Left ventricle myocardium superior (tissue), 1 donor: ENCODE data around the gene C1orf35. TPM values are rescaled to one million over a fixed set of nuclear protein-coding genes. Genes with fewer than 3 reads are reported as not detected.

ENCODE experiments used
- ATAC-seq: fragments of 200-7000 bp; cut with Tn5 transposase; one replicate; pipeline ENCODE4 v1.9.1; 2020; ENCODE audit warnings: mild to moderate bottlenecking, moderate library complexity
- DNase-seq: peaks from one replicate; pipeline ENCODE4 v3.0.0-alpha.2; 2020
- intact Hi-C: fragments of 100-400 bp; cut with micrococcal nuclease; formaldehyde crosslinking; loops from one replicate; pipeline ENCODE4 v1.11.0; 2022
- long read RNA-seq: library from polyadenylated mRNA; unstranded; transcript quantifications from one replicate; pipeline ENCODE4 v2.0.0, GENCODE V29; 2021
- total RNA-seq: library from RNA; stranded (reverse); fragmentation: NEBNext Ultra II Directional; extraction: Animal tissue kit (Norgen Biotek cat#: 25700); gene quantifications from one replicate; pipeline ENCODE4 v1.2.1, GENCODE V29; 2021
- donor health status: DM: no; HTN: yes; CAD: no; lungs with severe emphysema.

Gene C1orf35
- total RNA-seq = 10.5 TPM
- long read RNA-seq, transcript C1orf35-201 (8 exons, 1,427 nt) = major isoform, 7 of 22 reads
- long read RNA-seq, partial matches to known transcripts = 10 of 22 reads
- long read RNA-seq, other reads (novel, unspliced or antisense) = 3 of 22 reads

DNA sequence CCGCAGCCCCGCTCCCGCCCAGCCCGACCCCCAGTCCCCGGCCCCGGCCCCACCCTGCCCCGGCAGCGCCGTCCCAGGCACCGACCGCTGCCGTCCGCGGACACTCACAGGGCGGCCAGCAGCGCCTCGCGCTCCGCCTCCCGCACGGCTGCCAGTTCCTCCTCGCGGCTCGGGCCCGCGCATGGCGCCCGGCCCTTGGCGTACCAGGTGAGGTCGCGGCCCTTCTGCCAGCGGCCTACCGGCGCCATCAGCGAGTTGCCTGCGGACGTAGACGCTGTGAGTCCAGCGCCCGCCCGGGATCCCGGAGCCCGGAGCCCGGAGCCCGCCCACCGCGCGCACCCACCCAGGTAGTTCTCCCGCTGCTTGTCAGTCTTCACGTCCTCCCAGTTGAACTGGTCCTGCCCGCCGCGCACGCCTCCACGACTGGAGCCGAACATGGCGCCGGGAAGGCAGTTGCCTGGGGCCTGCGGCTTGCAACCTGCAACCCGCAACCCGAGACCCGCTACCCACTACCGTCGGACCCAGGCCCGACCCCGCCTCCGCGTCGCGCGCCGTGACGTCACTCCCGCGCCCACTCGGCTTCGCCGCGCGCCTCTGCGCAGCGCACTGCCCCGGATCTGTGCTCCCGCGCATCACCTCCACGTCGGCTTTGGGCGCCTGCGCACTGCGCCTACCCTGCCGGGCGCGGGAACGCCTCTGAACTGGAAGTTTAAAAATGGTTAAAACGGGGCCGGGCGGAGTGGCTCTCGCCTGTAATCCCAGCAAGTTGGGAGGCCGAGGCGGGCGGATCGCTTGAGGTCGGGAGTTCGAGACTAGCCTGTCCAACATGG, at the start of gene C1orf35:
Gene C1orf35 (minus strand): TSS at position 535 of the 830 bp plus-strand sequence. CDS start 98 bp downstream, at position 437.
- peak; percentile 97 for DNase-seq
- peak; percentile 88 for ATAC-seq
- intact Hi-C loops = no loop called here

DNA sequence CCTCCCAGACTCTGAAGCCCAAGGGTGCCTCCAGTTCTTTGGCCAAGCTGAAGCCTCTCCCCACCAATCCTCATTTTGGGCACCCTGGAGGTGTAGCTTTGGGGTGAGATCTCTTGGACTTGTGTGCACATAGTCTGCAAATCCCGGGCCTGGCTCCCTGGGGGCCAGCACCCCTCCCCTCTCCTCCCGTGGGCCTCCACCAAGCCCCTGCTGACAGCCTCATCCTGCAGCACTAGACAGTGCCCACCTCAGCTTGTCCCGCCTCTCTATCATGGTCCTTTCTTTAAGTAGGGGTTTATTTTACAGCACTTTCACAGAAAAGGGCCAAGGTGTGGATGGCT, 49.8 kb upstream of the C1orf35 start:
- DNase-seq (no peak), ATAC-seq (no peak)
- intact Hi-C loops = no loop called here

DNA sequence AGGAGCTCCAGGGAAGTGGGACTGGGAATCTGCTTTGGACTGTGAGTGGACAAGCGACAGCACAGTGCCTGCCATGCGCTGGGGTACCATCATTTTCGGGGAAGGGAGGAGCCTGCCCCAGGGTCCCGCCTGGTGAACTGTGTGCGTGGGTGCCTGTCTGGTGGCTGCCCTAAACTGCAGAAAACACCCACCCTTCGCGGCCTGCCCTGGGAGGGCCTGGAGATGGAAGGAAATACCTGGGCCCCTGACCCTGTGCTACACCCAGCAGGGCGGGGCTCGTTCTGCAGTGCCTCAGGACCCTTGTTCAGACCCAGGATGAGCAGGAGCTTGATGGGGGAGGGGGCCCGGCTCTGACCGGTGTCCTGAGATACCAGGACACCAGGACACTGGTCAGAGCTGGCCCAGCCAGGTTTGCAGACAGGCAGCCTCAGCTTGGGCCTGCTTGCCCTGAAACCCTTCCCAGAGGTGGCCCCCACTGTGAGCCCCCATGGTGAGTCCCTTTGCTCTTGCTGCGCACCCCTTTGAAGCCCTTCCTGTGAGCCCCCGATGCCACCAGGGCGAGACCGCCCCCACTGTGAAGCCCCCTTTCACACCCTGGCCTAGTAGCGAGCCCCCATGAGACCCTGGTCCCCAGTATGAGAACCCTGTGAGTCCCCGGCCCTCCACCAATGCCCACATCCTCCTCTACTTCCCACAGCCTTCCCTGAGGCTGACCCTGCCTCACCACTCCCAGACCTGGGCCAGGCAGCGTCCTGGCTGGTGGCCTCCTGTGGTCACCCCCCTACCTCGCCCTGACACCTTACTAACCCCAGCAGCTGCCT, 49.2 kb upstream of the C1orf35 start:
- intact Hi-C loops = no loop called here
- no peak for ATAC-seq
- peak; percentile 26 for DNase-seq

DNA sequence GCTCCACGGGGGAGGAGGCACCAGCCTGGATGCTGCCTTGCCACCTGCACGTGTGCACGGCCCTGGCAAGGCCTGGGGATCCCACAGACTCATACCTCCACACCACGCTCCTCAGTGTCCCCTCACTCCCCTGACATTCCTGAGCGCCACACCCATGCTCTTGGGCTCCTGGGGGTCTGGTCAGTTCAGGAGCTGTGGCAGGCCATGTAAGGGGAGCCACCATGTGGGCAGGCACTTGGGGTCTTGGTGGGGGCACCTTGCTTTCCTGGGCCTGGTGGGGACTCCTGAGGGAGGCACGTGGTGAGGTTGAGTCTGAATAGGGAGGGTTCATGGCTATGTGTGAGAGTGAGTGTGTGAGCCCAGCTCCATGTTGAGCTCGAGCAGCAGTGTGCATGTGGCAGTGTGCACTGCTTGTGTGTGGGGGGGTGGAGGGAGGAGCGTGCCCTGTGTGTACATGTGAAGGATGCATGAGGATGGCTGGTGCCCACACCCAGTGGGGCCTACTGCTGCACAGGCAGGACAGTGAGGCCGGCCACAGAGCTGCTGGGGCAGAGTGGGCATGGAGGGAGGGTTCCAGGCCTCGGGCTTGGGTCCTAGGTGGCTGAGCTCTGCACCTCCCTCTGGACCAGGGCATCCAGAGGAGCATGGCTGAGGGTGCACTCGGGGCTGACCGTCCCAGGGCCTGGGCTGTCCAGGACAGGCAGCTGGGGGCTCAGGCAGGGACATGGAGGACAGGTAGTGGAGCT, 48.2 kb upstream of the C1orf35 start:
- ATAC-seq = peak; percentile 1
- DNase-seq = no peak
- intact Hi-C loops = no loop called here

DNA sequence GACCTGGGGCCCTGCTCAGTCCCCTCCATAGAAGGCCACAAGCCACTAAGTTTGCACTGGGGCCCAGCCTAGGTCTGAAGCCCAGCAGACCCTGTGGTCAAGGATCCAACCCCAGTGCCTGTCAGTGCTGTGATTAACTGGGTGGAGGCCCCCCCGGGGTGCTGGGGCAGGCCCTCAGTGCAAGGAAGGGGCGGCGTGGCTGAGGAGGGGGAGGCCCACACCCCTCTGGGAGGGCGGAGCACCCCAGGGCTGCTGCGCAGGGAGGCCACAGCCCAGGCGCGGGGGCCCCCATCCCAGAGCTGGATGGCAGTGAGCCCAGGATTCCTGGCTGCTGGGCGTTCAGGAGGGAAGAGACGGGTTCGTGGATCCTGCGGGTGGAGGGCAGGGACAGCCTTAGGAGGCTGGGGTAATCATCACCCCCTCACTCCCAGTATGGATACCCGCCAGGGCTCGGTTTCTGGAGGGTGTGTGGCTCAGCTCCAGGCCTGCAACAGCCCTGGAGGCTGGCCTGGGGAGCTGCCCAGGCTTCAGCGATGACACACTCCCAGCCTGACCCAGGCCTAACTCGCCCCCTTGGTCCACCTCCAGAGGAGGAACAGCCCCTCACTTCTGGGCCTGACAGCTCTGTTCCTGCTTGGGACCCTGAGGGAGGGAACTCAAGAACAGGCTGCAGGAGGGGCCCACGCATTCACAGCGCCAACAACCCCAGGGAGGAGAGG, 47.5 kb upstream of the C1orf35 start:
- peak; percentile 81 for DNase-seq
- ATAC-seq = peak; percentile 68
- intact Hi-C loops = no loop called here

DNA sequence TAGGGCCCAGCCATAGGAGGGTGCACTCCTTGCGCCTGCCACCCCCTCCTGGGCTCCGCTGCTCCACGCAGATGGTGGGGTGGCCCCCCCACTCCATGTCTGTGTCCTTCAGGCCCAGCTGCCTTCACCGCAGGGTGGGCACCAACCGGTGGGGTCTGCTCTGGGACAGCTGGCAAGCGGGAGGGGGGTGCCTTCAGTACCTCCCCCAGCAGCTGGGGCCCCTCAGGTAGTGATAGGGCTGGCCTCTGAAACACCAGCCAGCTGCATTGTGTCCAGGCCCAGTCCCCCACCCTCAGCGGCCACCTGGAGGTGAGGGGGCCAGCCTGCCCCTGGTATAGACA, 47.0 kb upstream of the C1orf35 start:
- DNase-seq = peak; percentile 37

DNA sequence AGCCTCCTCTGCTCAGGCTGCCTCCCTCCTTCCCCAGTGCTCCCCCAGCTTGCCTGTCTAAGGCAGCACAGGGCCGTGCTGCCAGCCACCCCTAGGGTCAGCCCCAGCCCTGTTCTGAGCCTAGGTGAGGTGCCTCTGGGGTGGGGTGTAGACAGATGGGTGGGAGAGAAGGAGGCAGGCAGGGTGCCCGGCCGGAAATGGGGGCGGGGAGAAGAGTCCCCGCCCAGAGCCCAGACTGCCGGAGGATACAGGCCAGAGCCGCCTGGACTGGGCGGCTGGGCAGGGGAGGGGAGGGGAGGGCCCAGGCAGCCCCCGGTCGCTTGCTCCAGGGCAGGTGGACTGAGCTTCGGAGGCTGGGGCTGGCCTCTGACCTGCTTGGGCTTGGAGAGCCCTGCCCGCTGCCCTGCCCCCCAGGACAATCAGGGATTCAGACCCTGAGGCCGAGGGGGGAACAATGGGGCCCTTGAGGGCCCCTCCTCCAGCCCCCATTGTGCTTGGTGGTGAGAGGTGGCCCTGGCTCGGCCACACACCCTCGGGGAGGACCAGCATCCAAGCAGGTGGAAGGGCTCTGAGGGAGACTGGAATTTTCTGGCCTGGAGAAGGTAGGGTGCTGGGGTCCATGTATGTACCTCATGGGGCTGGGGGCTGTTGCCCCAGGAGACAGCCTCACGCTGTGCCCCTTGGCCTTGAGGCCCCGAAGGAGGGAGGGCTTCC, 46.4 kb upstream of the C1orf35 start, which contains the start of gene GJC2:
Gene GJC2 (plus strand): TSS at position 525 of the 714 bp plus-strand sequence. CDS start 7,829 bp downstream, outside the sequence.
- intact Hi-C loops = no loop called here
- ATAC-seq = peak; percentile 69
- DNase-seq = peak; percentile 72

More for the DNA sequence above, 47.0 kb upstream of the C1orf35 start:
- intact Hi-C loops = no loop called here
- peak; percentile 6 for ATAC-seq

DNA sequence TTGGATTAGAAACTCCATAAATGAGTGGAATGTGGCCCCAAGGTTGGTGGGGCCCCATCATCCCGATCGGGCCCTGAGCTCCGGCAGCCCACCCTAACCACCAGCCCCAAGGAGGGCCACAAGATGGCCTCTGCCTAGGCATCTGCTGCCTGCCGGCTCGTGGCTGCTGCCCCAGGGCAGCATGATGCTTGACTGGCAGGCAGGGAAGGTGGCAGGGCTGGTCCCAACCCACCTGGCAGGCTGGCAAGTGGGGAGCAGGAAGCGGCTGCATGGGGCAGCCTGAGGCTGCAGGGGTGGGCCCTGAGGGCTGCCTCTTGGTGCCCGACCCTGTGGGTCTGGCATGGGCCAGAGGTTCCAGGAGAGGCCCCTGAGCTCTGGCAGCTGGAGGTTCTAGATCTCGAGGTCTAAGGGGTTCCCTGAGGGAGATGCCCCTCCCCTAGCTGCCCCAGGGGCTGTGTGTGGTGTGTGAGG, 45.8 kb upstream of the C1orf35 start:
- intact Hi-C loops = no loop called here
- no peak for ATAC-seq

DNA sequence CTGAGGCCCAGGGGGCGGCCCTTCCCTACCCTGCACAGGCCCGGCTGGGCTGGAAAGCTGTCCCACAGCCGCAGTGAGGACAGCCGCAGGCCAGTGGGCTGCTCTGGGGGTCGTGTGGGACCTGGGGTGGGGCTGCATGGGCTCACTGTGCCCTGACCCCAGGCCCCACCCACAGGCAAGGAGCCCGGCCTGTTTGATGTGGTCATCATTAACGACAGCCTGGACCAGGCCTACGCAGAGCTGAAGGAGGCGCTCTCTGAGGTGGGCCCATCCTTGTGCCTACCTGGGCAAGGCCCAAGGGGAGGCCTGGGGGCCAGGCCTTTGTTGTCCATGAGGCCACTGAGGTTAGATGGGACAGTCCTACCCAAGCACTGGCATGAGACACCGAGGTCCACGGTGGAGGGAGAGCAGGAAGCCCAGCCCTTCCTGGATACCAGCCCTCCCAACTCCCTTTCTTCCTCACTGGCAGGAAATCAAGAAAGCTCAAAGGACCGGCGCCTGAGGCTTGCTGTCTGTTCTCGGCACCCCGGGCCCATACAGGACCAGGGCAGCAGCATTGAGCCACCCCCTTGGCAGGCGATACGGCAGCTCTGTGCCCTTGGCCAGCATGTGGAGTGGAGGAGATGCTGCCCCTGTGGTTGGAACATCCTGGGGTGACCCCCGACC, 45.2 kb upstream of the C1orf35 start:
- intact Hi-C loops = no loop called here
- ATAC-seq = no peak
- peak; percentile 41 for DNase-seq

More for the DNA sequence above, 45.8 kb upstream of the C1orf35 start:
- peak; percentile 34 for DNase-seq

DNA sequence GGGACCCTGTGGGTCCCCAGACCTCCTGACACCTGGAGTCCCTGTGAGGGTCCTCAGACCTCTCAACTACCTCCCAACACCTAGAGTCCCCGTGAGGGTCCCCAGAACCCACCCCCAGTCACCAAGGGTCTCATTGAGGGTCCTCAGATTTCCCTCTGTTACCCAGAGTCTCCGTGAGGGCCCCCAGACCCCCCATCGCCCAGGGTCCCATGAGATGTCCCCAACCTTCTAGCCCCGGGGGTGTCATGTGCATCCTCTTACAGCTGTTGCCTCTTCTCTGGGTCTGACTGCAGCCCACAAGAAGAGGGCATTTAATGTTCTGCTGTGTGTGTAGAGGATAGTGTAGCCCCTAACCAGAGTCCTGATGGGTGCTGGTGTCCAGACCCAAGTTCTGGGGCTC, 44.6 kb upstream of the C1orf35 start:
- intact Hi-C loops = no loop called here
- DNase-seq (no peak), ATAC-seq (no peak)

DNA sequence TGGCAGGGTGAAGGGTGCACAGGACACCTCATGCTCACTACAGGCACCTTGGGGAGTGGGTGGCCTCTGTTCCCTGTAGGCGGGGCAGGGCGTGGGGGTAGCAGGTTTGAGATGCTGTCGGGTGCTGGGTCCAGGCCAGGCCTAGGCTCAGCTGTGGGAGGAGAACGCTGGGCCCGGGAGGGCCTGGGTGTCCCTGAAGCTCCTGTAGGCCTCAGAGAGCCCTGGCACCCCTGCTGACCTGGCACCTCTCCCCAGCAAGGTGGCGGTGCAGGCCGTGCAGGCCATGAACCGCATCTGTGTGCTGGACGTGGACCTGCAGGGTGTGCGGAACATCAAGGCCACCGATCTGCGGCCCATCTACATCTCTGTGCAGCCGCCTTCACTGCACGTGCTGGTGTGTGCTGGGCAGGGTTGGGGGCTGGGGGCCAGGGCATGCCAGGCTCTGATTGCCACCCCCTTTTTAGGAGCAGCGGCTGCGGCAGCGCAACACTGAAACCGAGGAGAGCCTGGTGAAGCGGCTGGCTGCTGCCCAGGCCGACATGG, 44.1 kb upstream of the C1orf35 start:
- ATAC-seq = no peak
- DNase-seq = peak; percentile 31
- intact Hi-C loops = no loop called here

DNA sequence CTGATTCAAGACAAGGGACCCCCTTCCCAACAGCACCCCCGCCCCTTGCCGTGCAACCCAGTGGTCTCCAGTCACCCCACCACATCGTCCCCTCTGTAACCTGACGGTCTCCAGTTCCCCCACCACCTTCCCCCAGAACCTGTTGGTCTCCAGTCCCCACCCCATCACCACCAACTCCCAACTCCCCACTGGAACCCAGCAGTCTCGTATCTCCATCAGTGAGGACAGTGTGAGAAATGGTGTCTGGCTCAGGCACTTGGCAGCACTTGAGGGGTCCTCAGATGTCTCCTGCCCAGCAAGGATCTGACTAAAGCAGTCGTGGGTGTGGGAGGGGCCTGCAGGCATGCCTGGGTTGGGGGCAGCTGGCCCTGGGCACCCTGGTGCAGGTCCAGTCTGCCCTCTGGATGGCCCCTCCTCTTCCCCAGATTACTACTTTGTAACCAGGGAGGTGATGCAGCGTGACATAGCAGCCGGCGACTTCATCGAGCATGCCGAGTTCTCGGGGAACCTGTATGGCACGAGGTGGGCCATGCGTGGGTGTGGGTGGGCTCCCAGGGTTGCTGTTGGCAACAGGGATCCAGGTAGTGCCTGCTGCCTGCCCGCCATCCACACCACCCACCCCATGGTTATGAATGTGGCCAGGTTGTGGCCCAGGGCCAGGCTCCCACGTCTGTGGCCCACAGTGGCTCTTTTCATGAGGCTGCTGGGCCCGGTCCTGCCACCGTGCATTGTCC, 43.5 kb upstream of the C1orf35 start:
- ATAC-seq = no peak
- intact Hi-C loops = no loop called here
- DNase-seq = peak; percentile 25

DNA sequence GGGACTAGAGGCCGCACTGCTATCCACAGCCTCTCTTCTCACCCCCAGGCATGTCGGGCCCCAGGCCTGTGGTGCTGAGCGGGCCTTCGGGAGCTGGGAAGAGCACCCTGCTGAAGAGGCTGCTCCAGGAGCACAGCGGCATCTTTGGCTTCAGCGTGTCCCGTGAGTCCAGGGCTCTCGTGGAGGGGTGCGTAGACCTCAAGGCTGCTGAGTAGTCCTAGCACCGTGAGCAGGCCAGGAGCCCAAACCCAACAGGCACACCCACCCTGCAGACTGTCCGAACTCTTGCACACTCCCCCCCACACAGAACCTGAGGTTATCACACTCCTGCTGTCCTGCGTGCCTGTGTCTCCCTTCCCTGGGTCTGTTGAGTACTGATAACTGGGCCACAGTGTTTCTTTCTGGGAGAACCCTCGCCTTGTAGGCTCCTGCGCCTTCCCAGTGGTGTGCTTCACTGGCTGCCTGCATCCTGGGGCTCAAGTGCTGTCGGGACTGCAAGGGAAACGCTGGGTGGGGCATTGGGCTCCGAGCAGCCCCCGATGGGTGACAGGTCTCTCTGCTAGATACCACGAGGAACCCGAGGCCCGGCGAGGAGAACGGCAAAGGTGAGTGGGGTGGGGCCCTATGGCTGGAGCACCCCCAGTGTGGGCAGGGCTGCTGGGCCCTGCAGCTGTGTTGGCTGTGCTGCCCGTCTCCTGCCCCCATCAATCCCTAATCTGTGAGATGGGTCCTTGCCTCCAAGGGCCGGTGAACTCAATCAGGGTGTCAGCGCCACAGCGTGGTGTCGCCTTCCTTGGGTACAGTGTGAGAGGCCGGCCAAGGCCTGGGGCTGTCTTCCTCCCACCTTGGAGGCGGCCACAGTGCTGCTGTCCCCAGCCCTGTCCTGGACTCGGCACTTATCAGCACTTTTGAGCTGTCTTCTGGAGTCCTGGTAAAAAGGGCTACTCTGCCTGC, 42.6 kb upstream of the C1orf35 start:
- ATAC-seq = no peak
- no peak for DNase-seq
- intact Hi-C loops = no loop called here

DNA sequence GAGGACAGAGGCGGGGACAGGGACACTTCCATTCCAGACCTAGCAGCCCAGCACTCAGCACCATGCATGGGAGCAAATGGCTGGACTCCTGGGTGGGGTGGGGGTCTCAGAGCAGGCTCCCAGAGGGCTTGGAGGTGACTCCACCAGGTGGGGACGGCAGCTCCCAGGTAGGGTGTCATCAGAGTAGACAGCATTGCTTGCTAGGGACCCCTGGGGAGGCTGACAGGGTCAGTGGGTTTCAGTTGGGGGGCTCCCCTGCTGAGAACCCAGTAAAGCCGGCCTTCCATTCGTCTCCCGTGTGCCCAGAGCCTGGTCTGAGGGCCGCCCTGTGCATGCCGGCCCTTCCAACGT, 41.8 kb upstream of the C1orf35 start:
- intact Hi-C loops = no loop called here
- DNase-seq (no peak), ATAC-seq (no peak)

DNA sequence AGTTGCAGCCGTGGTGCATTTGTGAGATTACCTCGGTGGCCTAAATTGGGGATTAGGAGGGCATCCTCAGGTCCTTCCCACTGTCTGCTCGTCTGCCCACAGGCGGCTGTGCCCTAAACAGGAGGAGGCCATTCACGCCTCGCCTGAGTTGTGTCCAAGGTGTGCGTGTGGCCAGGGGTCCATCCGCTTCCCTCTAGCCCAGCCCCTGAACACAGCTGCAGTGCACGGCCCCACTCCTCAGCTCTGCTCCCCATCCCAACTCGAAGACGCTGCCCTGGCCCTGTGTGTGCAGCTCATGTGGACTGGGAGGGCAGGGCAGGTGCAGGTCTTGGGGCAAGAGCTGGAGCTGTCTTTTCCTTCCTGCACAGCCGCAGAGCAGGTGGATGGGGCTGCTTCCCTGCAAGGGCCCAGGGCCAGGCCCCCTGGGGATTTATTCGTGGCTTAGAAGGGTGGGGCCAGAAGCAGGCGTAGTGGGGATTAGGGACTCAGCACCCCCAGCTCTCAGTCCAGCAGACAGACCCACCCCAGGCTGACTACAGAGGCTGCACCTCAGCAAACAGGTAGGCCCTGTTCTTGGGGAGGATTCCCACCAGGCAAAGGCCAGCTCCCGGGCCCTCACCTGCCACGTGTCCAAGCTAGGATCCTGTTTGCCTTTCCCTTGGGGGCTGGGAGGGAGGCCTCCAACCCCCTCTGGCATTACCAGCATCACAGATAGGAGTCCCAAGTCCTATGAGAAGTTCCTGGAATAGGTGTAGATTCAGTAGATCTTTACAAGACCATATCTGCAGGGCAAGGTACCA, 41.3 kb upstream of the C1orf35 start:
- ATAC-seq = no peak
- no peak for DNase-seq
- intact Hi-C loops = no loop called here
